ENCODE data around the gene FAM43B.

DNA sequence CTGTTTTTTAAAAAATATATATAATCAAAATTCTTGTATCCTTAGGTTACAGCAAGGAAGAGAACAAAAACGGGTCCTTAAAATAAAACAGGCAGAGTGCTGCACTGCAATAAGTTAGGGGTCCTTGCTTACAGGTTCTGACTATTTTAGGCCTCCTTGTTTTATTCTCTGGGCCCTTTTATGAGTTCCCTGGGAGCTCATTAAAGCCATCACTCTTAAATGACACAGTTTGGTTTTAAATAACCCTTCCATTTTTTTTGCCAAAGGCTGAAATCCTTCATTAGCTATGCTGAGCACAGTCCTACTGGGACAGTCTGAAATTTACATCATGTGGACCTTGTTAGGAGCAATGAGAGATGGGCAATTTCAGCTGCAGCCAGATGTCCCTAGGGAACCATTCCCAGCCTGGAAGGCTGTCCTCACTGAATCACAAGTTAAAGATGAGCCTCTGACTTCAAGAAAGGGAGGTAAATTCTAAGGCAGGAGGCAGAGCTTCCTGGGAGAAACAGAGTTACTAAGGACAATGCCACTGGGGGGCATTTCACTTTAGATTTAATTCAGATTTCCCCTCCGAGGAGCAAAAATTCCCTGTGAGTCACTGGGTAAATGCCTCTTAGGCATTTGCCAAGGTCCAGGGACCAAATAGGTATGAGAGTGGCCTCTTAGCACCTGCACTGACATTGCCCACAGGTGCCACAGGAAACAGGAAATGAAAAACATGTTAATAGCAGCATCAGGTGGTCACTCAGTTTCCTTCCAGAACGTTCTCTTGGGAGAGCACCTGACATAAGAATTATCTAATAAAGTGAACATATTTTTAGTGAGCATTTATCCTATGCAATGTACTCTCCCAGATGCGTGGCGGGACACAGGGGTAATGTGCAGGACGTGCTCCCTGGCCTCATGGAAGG, 40.6 kb upstream of the FAM43B start:
- TF ChIP-seq ZNF214 (tag by site-specific recombination; IDR thresholded peaks at IDR 0.05; ENCODE audit: borderline replicate concordance) (no peak), CTCF (tag by site-specific recombination; IDR thresholded peaks at IDR 0.05) (no peak), ZBTB17 (tag by site-specific recombination; IDR thresholded peaks at IDR 0.05) (no peak), MYNN (tag by site-specific recombination; IDR thresholded peaks at IDR 0.05; ENCODE audit: borderline replicate concordance) (no peak), ZNF558 (tag by site-specific recombination; IDR thresholded peaks at IDR 0.05) (no peak)
- TF ChIP-seq, protein P1, sequence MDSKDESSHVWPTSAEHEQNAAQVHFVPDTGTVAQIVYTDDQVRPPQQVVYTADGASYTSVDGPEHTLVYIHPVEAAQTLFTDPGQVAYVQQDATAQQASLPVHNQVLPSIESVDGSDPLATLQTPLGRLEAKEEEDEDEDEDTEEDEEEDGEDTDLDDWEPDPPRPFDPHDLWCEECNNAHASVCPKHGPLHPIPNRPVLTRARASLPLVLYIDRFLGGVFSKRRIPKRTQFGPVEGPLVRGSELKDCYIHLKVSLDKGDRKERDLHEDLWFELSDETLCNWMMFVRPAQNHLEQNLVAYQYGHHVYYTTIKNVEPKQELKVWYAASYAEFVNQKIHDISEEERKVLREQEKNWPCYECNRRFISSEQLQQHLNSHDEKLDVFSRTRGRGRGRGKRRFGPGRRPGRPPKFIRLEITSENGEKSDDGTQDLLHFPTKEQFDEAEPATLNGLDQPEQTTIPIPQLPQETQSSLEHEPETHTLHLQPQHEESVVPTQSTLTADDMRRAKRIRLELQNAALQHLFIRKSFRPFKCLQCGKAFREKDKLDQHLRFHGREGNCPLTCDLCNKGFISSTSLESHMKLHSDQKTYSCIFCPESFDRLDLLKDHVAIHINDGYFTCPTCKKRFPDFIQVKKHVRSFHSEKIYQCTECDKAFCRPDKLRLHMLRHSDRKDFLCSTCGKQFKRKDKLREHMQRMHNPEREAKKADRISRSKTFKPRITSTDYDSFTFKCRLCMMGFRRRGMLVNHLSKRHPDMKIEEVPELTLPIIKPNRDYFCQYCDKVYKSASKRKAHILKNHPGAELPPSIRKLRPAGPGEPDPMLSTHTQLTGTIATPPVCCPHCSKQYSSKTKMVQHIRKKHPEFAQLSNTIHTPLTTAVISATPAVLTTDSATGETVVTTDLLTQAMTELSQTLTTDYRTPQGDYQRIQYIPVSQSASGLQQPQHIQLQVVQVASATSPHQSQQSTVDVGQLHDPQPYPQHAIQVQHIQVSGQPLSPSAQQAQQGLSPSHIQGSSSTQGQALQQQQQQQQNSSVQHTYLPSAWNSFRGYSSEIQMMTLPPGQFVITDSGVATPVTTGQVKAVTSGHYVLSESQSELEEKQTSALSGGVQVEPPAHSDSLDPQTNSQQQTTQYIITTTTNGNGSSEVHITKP (tag by site-specific recombination; IDR thresholded peaks at IDR 0.05), result no peak
